GM23248 (cell line): ENCODE data around the gene CACNA1C.

Experiments used
- EZH2 ChIP-seq: fragments of 200-600 bp; sonication (generic); IDR thresholded peaks from 2 replicates; pipeline ENCODE4 v1.6.1; 2018; ENCODE audit warnings: antibody characterized with exemption, mild to moderate bottlenecking; ENCODE audit not compliant: insufficient read depth, poor library complexity, severe bottlenecking
- EZH2phosphoT487 ChIP-seq: fragments of 200-600 bp; sonication (generic); IDR thresholded peaks from 2 replicates; pipeline ENCODE4 v1.6.1; 2018; ENCODE audit warnings: antibody characterized with exemption, moderate library complexity, mild to moderate bottlenecking, low read depth; ENCODE audit not compliant: insufficient read depth

DNA sequence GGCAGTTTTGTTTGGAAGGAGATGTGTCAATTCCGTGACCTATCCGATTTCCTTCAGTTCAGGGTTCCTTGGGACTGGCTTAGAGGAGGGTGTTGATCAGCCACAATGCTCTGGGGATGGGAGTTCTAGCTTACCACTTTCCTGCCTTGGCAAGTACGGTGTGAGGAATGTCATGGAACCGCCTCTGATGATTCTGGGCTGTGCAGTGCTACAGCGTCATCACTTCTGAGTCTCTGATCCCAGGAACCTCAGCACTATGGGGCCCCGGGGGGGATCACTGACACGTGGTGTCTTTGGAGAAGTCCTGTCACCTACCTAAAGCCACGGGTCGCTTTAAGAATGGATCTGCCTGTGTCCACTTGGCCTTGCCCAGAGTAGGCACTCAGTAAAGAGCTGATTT, 470.5 kb downstream of the CACNA1C start:
- TF ChIP-seq EZH2 (no peak), EZH2phosphoT487 (no peak)
